HG03469 (cell line): ENCODE data around the gene MDP1.

Experiments
- ATAC-seq: cut with Tn5 transposase; IDR thresholded peaks from one replicate; pipeline ENCODE4 v1.9.1; 2021; ENCODE audit warnings: mild to moderate bottlenecking, moderate library complexity, moderate number of reproducible peaks; ENCODE audit not compliant: unreplicated experiment

The MDP1 gene

GRCh38 chr14:24182110-24182882 lies 33.6 kb downstream of the MDP1 start:
- ATAC-seq, result no peak

GRCh38 chr14:24181371-24182077 lies 34.3 kb downstream of the MDP1 start:
- no peak for ATAC-seq

GRCh38 chr14:24179961-24180796 lies 35.7 kb downstream of the MDP1 start:
- ATAC-seq, result no peak

- ATAC-seq, result no peak
Observed at GRCh38 chr14:24179294-24179960, 36.4 kb downstream of the MDP1 start.

GRCh38 chr14:24178399-24179178 lies 37.3 kb downstream of the MDP1 start:
- ATAC-seq, result no peak

GRCh38 chr14:24177891-24178290 lies 38.0 kb downstream of the MDP1 start:
- no peak for ATAC-seq

GRCh38 chr14:24177041-24177825 lies 38.6 kb downstream of the MDP1 start:
- ATAC-seq, result no peak

GRCh38 chr14:24176599-24176998 lies 39.3 kb downstream of the MDP1 start:
- ATAC-seq, result no peak

- ATAC-seq, result no peak
Observed at GRCh38 chr14:24172871-24173281, 43.0 kb downstream of the MDP1 start.

GRCh38 chr14:24172261-24172860 lies 43.5 kb downstream of the MDP1 start:
- no peak for ATAC-seq

GRCh38 chr14:24171422-24172260 lies 44.2 kb downstream of the MDP1 start, which contains the start of gene REC8:
TSS of gene REC8 (plus strand) at chr14:24172080. CDS start at chr14:24172553, 473 bp downstream.
- ATAC-seq, result peak; percentile 59

- ATAC-seq, result no peak
Observed at GRCh38 chr14:24167469-24168114, 48.3 kb downstream of the MDP1 start.

- no peak for ATAC-seq
Observed at GRCh38 chr14:24165785-24166184, 50.1 kb downstream of the MDP1 start.

- no peak for ATAC-seq
Observed at GRCh38 chr14:24164518-24164991, 51.3 kb downstream of the MDP1 start.
